ENCODE data around the gene NHLRC4.

NHLRC4 gene

GRCh38 chr16:531494-532125 lies 35.2 kb upstream of the NHLRC4 start:
- DNase-seq, result no peak

GRCh38 chr16:533391-534123 lies 33.2 kb upstream of the NHLRC4 start:
- DNase-seq, result no peak

- no peak for DNase-seq
Observed at GRCh38 chr16:534135-534534, 32.7 kb upstream of the NHLRC4 start.

GRCh38 chr16:534856-535445 lies 31.9 kb upstream of the NHLRC4 start:
- DNase-seq, result no peak

GRCh38 chr16:535446-536405 lies 31.1 kb upstream of the NHLRC4 start:
- no peak for DNase-seq

GRCh38 chr16:536746-537145 lies 30.1 kb upstream of the NHLRC4 start:
- DNase-seq, result no peak

GRCh38 chr16:537415-538335 lies 29.1 kb upstream of the NHLRC4 start:
- no peak for DNase-seq

GRCh38 chr16:539901-540530 lies 26.8 kb upstream of the NHLRC4 start:
- no peak for DNase-seq

- no peak for DNase-seq
Observed at GRCh38 chr16:540645-541340, 26.0 kb upstream of the NHLRC4 start.

GRCh38 chr16:543301-544164 lies 23.3 kb upstream of the NHLRC4 start:
- no peak for DNase-seq

GRCh38 chr16:544517-544916 lies 22.3 kb upstream of the NHLRC4 start:
- no peak for DNase-seq

GRCh38 chr16:546909-547770 lies 19.7 kb upstream of the NHLRC4 start:
- no peak for DNase-seq

GRCh38 chr16:548586-548985 lies 18.2 kb upstream of the NHLRC4 start:
- DNase-seq, result no peak

GRCh38 chr16:549544-550263 lies 17.1 kb upstream of the NHLRC4 start:
- DNase-seq, result no peak

- DNase-seq, result no peak
Observed at GRCh38 chr16:551210-551609, 15.6 kb upstream of the NHLRC4 start.

GRCh38 chr16:552171-552570 lies 14.6 kb upstream of the NHLRC4 start:
- no peak for DNase-seq

- DNase-seq, result no peak
Observed at GRCh38 chr16:553601-554296, 13.1 kb upstream of the NHLRC4 start.

GRCh38 chr16:554297-554621 lies 12.5 kb upstream of the NHLRC4 start:
- DNase-seq, result no peak
